Measurements from ENCODE around the gene LIMA1.

Gene LIMA1

DNA sequence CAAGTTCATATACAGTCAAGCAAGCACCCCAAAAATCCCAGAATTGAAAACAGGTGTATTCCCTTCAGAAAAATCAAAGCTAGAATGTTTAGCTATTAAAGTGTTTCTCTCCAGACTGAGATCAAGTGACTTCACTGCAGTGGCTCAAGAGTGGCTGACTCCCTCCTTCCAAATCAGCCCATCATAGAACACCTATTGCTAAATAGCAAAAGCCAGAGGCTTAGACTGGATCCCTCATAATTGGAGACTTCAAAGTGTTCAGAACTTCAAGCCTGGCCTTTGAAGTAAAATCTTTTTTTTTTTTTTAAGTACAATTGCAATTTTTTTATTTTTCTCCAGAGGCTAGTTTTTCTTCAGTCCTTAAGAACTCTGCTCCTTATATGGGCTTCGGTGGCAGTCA is 66.1 kb downstream of the LIMA1 start:
- Histone ChIP-seq H3K27me3 (no peaks in the 10 kb centered on the region), H3K4me1 (peaks cover 17 to 48% (median 27%) of the 10 kb centered on the region in 10 experiments), H3K4me2 (no peak overlapping the region), H3K9ac (no peak overlapping the region), H3K27ac (no peak overlapping the region), H4K20me1 (peaks cover 0 to 10% (median 0%) of the 10 kb centered on the region in 11 experiments; a peak in 3 of 22 replicates), H3K4me3 (no peak overlapping the region), H3K9me3 (replicated peaks in 1 of 11) (no peaks in the 10 kb centered on the region), H3K36me3 (peaks cover 0 to 14% (median 0%) of the 10 kb centered on the region in 11 experiments; a peak in 6 of 22 replicates)
- TF ChIP-seq Cebpa-rat (IDR thresholded peaks at IDR 0.05): no peak

DNA sequence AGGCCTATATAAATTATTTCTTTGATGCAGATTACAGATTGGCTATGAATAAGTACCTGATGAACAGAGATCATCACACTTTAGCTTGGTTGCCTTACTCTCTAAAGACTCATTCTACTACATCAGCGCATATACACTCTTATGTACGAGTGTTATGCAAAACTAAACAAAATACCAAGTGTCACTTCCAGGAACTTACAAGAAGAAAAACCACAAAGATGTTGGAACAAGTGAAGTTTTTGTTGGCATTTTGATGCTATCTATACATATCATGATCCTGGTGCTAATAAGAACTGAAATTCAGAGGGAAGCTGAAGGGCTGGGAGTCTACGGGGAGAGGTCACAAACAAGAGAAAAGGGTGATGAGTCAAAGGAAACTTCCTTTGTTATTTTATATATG is 68.3 kb downstream of the LIMA1 start:
- TF ChIP-seq Cebpa-rat (IDR thresholded peaks at IDR 0.05): no peak
- H3K36me3 ChIP-seq: peaks cover 0 to 14% (median 0%) of the 10 kb centered on the region in 11 experiments; a peak in 6 of 22 replicates
- H3K4me3 ChIP-seq: no peak overlapping the region
- H3K27ac ChIP-seq: no peak overlapping the region
- peaks cover 9 to 43% (median 17%) of the 10 kb centered on the region in 10 experiments for H3K4me1 ChIP-seq
- H3K9ac ChIP-seq: no peak overlapping the region
- no peaks in the 10 kb centered on the region for H3K9me3 ChIP-seq (replicated peaks in 1 of 11)
- no peaks in the 10 kb centered on the region for H3K27me3 ChIP-seq
- peak overlapping the region in 2 of 11 experiments; percentile 31 to 50; a peak in 2 of 22 replicates for H3K4me2 ChIP-seq
- peaks cover 0 to 10% (median 0%) of the 10 kb centered on the region in 11 experiments; a peak in 3 of 22 replicates for H4K20me1 ChIP-seq

DNA sequence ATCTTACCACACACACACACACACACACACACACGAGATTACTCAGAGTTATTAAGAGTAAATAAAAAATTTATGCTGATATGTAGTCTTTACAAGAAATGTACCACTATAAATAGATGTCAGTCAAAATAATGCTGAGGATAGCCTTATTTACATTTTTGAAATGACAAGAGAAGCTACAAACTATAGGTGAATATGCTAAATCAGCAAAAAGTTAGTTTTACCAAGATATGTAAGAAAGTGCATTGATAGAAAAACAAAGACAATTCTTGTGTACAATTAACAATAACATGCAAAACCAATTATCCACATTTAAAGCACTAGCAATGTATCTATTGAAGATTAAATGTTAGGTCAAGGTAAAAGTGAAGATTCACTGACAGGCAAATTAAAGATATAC is 69.3 kb downstream of the LIMA1 start:
- H3K27ac ChIP-seq: no peak overlapping the region
- no peak for TF ChIP-seq Cebpa-rat (IDR thresholded peaks at IDR 0.05)
- peaks cover 9 to 33% (median 11%) of the 10 kb centered on the region in 10 experiments; a peak in 18 of 20 replicates for H3K4me1 ChIP-seq
- H3K36me3 ChIP-seq: peaks cover 0 to 14% (median 0%) of the 10 kb centered on the region in 11 experiments; a peak in 6 of 22 replicates
- no peaks in the 10 kb centered on the region for H3K9me3 ChIP-seq (replicated peaks in 1 of 11)
- H4K20me1 ChIP-seq: peaks cover 0 to 5% (median 0%) of the 10 kb centered on the region in 11 experiments; a peak in 3 of 22 replicates
- no peak overlapping the region for H3K4me3 ChIP-seq
- H3K4me2 ChIP-seq: peak overlapping the region in 1 of 11 experiments; percentile 50; a peak in 1 of 22 replicates
- no peak overlapping the region for H3K9ac ChIP-seq
- H3K27me3 ChIP-seq: no peaks in the 10 kb centered on the region

DNA sequence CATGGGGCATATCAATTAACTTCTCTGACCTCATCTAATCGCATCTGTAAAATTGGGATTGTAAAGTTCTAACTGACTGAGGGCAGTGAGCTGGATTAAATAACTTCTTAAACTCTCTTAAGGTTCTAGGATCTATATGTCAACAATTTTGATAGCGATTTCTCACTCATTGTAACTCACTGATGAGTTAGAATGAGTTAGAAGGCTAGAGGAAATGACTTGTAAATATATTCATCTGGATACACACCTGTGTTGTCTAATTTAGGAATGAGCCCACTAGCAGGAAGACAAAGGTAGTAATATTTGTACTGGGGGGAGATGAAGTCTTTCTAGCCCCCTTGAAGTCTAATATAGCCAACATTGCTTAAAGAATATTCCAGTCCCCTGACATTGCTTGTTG is 69.9 kb downstream of the LIMA1 start:
- no peaks in the 10 kb centered on the region for H3K27me3 ChIP-seq
- H4K20me1 ChIP-seq: peaks cover 0 to 5% (median 0%) of the 10 kb centered on the region in 11 experiments; a peak in 3 of 22 replicates

DNA sequence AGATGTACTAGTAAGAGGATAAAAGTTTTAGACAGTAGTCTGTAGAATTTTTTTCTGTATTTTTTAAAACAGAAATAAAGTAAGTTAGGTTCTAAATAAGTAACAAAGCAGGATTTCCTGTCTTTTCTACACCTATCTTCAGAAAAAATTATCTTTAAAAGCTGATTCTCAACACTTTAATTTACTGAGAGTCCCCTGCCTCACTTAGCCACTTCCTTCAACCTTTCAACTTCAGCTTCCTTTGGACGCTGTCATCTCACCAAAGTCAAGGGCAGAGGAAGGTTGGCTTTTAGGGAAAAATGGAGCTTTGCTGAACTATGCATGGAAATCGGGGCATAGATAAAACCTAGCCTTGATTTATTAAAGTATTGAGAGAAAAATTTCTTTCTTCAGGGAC is 71.3 kb downstream of the LIMA1 start:
- no peaks in the 10 kb centered on the region for H3K27me3 ChIP-seq
- H3K9ac ChIP-seq: peak overlapping the region in 2 of 11 experiments; percentile 8 to 52; a peak in 2 of 22 replicates
- H3K4me1 ChIP-seq: peaks cover 9 to 32% (median 11%) of the 10 kb centered on the region in 10 experiments; a peak in 18 of 20 replicates
- peaks cover 0 to 5% (median 0%) of the 10 kb centered on the region in 11 experiments; a peak in 3 of 22 replicates for H4K20me1 ChIP-seq
- no peak overlapping the region for H3K4me3 ChIP-seq
- peak overlapping the region in 4 of 11 experiments; percentile 1 to 32 (median 10); a peak in 3 of 22 replicates for H3K27ac ChIP-seq
- peak overlapping the region in 9 of 11 experiments; percentile 1 to 60 (median 10); a peak in 9 of 22 replicates for H3K4me2 ChIP-seq
- H3K36me3 ChIP-seq: peaks cover 0 to 23% (median 0%) of the 10 kb centered on the region in 11 experiments; a peak in 2 of 22 replicates
- H3K9me3 ChIP-seq (replicated peaks in 1 of 11): no peaks in the 10 kb centered on the region
- no peak for TF ChIP-seq Cebpa-rat (IDR thresholded peaks at IDR 0.05)

More for the DNA sequence above, 69.9 kb downstream of the LIMA1 start:
- Histone ChIP-seq H3K36me3 (peaks cover 0 to 19% (median 0%) of the 10 kb centered on the region in 11 experiments; a peak in 6 of 22 replicates), H3K9me3 (replicated peaks in 1 of 11) (no peaks in the 10 kb centered on the region), H3K9ac (no peak overlapping the region), H3K4me3 (no peak overlapping the region), H3K4me1 (peaks cover 9 to 32% (median 11%) of the 10 kb centered on the region in 10 experiments; a peak in 18 of 20 replicates), H3K4me2 (no peak overlapping the region; a peak in 1 of 22 replicates), H3K27ac (no peak overlapping the region)
- no peak for TF ChIP-seq Cebpa-rat (IDR thresholded peaks at IDR 0.05)

DNA sequence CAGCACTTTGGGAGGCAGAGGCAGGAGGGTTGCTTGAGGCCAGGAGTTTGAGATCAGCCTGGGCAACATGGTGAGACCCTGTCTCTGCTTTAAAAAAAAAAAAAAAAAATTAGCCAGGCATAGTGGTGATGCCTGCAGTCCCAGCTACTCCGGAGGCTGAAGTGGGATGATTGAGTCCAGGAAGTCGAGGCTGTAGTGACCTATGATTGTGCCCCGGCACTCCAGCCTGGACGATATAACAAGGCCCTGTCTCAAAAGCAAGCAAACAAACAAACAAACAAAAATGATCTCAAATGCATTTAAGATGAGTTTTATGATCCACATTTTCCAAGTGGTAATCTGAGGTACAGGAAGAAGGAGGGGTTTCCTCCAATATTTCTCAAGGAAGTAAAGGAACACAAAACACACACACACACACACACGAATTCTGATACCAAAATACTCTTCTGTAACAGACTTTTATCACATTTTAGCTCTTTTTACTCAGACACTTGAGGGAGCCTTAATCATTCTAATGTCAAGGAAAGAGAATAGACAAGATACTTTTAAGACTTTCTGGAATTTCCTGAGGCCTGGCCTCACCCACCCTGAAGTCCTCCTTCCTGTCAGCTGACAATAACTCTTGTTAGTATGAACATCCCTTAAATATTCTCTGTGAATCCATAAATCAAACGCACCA is 71.8 kb downstream of the LIMA1 start:
- Histone ChIP-seq H4K20me1 (peaks cover 0 to 3% (median 0%) of the 10 kb centered on the region in 11 experiments; a peak in 2 of 22 replicates), H3K4me1 (peaks cover 9 to 32% (median 11%) of the 10 kb centered on the region in 10 experiments; a peak in 18 of 20 replicates), H3K4me3 (no peak overlapping the region), H3K36me3 (peaks cover 0 to 27% (median 0%) of the 10 kb centered on the region in 11 experiments; a peak in 4 of 22 replicates), H3K27me3 (no peaks in the 10 kb centered on the region), H3K27ac (peak overlapping the region in 4 of 11 experiments; percentile 1 to 32 (median 10); a peak in 3 of 22 replicates), H3K9ac (peak overlapping the region in 2 of 11 experiments; percentile 8 to 52; a peak in 2 of 22 replicates), H3K9me3 (replicated peaks in 1 of 11) (no peaks in the 10 kb centered on the region), H3K4me2 (peak overlapping the region in 9 of 11 experiments; percentile 1 to 45 (median 10); a peak in 11 of 22 replicates)
- no peak for TF ChIP-seq Cebpa-rat (IDR thresholded peaks at IDR 0.05)

DNA sequence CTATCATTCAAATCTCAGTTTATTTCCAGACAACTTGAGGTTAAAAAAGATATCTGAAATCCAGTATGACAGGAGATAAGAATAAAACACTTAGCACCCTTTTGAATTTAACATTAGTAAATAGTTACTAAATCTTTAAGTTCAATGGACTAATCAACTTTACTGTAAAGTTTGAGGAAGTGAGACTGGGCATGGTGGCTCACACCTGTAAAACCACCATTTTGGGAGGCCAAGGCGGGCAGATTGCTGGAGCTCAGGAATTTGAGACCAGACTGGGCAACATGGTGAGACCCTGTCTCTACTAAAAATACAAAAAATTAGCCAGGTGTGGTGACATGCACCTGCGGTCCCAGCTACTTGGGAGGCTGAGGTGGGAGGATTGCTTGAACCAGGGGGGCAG is 75.9 kb downstream of the LIMA1 start:
- no peak overlapping the region for H3K4me2 ChIP-seq

DNA sequence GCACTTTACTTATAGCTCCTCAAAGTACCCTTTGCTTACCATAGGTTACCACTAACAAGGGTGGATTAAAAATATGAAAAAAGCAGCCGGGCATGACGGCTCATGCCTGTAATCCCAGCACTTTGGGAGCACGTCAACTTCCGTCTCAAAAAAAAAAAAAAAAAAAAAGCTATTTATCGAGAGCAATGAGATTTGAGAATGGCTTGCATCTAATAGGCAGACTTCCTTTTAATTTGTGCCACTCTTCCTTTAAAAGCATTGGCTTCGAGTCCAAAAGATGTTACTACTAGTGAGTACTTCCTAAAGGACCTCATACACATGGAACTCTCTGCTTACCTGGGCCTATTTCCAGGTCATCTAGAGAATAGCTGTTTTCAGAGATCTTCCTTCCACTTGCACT is 77.7 kb downstream of the LIMA1 start:
- H3K4me2 ChIP-seq: no peak overlapping the region
- peaks cover 10 to 81% (median 29%) of the 10 kb centered on the region in 11 experiments; a peak in 19 of 22 replicates for H3K36me3 ChIP-seq
- H3K4me1 ChIP-seq: no peaks in the 10 kb centered on the region
- H3K9me3 ChIP-seq (replicated peaks in 1 of 11): no peaks in the 10 kb centered on the region
- H4K20me1 ChIP-seq: no peaks in the 10 kb centered on the region
- no peak overlapping the region for H3K9ac ChIP-seq
- H3K27ac ChIP-seq: no peak overlapping the region
- no peaks in the 10 kb centered on the region for H3K27me3 ChIP-seq
- TF ChIP-seq Cebpa-rat (IDR thresholded peaks at IDR 0.05): no peak
- no peak overlapping the region for H3K4me3 ChIP-seq

More for the DNA sequence above, 75.9 kb downstream of the LIMA1 start:
- no peak overlapping the region for H3K9ac ChIP-seq
- H3K4me3 ChIP-seq: no peak overlapping the region
- no peaks in the 10 kb centered on the region for H3K27me3 ChIP-seq
- H3K9me3 ChIP-seq (replicated peaks in 1 of 11): no peaks in the 10 kb centered on the region
- no peaks in the 10 kb centered on the region for H4K20me1 ChIP-seq
- no peak overlapping the region for H3K27ac ChIP-seq
- peaks cover 10 to 64% (median 29%) of the 10 kb centered on the region in 11 experiments; a peak in 19 of 22 replicates for H3K36me3 ChIP-seq
- peaks cover 9 to 13% (median 11%) of the 10 kb centered on the region in 10 experiments; a peak in 18 of 20 replicates for H3K4me1 ChIP-seq
- no peak for TF ChIP-seq Cebpa-rat (IDR thresholded peaks at IDR 0.05)

DNA sequence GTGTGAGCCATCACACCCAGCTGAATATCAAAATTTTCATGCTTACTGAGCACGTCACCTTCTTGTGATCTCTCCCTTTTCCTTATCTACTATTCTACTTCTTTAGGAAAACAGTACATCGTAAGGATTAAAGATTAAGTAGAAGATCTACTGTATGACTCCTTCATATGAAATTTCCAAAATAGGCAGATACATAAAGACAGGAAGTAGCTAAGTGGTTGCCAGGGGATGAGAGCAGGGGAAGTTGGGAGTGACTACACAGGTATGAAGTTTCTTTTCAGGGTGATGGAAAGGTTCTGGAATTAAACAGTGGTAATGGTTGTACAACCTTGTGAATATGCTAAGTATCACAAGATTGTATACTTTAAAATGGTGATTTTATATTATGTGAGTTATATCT is 79.6 kb downstream of the LIMA1 start:
- Histone ChIP-seq H3K36me3 (peaks cover 12 to 94% (median 47%) of the 10 kb centered on the region in 11 experiments; a peak in 19 of 22 replicates), H3K9ac (no peak overlapping the region), H3K27ac (no peak overlapping the region), H3K4me3 (no peak overlapping the region), H3K4me2 (no peak overlapping the region), H3K4me1 (no peaks in the 10 kb centered on the region), H3K9me3 (replicated peaks in 1 of 11) (no peaks in the 10 kb centered on the region), H4K20me1 (no peaks in the 10 kb centered on the region), H3K27me3 (no peaks in the 10 kb centered on the region)
- no peak for TF ChIP-seq Cebpa-rat (IDR thresholded peaks at IDR 0.05)

Data from BLaER1 treated with 17β-estradiol and CSF1 and Interleukin-3, amounts not matched to agents 10 nM and 100 nM (cell line).